ENCODE measurements around the gene DENND6B.

Gene DENND6B

DNA sequence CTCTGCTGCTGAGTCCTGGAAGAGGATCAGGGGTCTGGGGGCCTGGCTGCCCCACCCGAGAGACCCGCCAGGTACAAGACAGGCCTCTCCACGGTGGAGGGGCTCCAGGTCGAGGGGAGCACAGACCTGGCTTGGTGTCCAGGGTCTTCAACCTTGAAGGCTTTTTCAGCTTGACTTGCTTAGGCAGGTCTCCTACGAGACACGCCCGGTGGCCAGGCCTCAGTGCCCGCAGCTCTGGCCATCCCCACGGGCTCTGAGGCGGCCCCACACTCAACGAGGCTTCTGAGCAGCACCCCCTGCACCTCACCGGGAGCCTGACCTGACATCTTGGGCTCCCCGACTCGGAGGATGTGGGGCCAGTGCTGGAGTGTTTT, 12.7 kb downstream of the DENND6B start:
- DNase-seq: no peak

DNA sequence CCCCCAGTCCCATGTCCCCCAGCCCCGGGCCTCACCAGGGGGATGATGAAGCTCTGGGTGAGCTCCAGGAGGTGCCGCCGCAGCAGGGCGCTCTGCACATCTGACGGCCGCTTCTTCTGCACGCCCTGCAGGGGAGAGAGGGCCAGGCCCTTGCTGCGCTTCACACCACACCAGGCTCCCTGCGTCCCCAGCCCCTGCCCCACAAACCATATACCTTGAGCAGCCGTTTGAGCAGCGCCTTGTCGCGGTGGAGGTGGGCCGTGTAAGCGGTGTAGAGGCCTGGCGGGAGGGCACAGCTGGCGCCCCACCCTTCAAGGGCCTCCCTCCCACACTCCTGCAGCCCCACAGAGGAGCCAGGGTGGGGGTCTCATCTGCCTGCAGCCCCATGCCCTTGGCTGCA, 13.2 kb downstream of the DENND6B start:
- no peak for DNase-seq

DNA sequence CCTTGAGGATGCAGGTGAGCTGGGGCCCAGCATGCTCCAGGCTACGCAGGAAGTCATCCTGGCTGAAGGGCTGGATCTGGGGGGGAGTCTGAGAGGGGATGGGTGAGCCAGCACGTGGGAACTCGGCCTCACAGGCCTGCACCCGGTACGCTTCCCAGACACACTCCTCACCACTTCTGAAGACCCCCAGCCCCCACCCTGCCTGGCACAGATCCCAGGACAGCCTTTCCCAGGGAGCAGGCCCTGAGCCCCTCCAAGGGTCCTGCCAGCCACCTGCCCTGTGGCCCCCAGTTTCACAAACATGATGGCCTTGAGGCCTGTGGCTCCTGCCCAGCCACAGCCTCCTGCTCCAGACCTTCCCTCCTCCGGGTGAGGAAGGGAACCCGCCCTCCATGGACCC, 13.8 kb downstream of the DENND6B start:
- no peak for DNase-seq

DNA sequence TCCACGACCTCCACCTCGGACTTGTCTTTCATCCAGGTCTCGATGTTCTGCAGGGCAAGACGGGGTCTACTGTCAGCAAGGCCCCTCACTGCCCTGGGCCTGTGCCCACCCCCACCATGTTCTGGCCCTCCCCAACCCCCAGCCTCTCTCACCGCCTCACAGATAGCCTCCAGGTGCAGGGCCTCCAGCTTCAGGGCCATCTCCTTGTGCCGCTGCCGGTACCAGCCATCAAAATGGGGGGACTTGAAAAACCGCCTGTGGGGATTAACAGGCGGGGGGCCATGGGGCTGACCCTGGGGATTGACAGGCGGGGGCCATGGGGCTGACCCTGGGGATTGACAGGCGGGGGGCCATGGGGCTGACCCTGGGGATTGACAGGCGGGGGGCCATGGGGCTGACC, 14.4 kb downstream of the DENND6B start:
- DNase-seq: no peak

DNA sequence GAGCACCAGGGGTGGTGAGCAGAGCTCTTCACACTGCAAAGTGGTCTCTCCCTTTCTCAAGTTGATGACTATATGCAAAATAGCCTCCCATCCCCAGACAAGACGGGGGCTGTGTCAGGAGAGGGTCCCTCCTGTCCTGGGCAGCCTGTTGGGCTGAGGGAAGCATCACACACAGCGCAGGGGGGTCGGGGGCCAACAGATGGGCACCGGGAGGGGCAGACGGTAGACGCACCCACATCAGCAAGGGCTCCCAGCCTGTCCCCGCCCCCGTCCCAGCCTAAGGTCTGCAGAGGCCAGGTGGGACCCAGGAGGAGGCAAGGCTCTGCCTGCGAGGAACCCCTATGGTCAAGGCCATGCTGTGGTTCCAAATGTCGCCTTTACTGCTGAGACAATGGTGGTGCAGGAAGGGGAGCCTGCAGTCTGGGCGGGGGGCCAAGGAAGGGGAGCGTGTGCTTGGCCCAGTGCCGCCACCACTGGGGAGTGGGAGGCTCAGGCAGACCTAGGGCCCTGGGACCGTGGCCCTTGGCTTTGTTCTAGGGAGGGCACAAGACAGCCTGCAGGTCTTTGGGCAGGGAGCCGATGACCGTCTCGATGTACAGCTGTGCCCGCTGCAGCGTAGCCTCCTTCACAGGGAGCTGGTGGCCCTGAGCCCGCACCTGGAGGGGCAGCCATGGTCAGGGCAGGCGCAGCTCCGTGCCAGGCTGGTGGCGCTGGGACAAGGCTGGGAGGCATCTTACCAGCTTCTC, 15.0 kb downstream of the DENND6B start:
- DNase-seq: no peak

DNA sequence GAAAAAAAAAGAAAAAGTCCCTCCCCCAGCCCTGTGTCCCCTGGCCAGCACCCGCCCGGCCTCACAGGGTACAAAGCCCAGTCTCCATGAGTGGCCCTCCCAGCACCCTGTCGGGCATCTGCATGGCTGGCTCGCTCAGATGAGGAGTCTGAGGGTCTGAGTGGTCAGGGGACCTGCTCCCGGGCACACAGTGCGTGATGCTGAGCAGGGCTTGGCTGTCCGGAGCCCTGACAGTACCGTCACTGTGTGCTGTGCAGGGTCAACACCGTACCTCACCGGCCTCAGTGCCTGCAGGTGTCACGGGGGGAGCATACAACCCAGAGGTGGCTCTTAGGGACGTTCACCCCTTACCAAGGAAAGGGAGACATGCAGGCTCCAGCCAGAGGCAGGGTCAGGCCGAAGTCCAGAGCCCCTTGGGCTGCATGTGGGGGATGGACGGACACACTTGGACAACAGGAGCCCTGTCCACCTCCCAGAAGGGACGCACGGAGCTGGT, 15.8 kb downstream of the DENND6B start:
- no peak for DNase-seq

DNA sequence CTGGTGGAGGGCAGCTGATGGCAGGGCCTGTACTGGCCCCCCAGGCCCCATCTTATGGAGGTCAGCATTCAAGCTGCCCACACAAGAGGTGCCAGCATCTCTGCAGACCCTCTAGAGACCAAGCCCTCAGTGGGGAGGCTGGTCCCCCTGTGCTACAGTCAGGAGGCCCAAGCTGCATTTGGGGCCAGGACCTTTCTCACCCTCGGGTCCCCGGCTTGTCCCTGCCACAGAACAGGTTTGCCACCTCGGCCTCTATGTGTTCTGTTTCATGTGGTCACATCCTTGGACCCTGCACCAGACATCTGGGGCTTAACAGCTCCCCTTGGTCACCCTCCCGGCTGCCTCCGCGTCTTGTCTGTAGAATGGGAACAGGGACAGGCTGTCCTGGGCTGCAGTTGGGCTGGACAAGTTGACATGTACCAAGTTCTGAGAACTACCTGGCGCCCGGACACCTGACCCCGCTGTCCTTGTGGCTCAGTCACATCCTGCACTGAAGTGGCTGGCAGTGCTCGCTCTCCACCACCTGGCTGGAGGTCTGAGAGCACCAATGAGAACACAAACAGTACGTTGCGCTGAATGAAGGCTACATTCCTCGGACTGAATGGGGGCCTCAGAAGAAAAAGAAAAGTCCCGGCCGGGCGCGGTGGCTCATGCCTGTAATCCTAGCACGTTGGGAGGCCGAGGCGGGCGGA, 16.6 kb downstream of the DENND6B start:
- DNase-seq: no peak

DNA sequence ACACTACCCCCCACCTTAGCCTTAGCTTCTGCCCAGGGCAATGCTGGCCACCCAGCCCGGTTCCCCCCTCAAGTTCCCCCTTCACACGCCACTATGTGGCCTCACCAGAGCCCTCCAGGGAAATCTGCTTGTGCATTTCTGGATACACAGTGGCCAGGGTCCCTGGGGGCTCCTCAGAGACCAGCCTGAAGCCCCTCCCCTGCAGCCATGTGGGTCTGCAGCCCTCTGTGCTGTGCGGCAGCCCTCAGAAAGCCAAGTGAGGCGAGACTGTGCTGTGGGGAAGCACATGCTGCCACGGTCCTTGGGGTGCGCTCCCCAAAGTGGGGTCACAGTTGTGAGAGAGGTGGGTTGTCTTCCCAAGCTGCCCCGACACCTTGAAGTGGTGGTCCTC, 17.2 kb downstream of the DENND6B start:
- DNase-seq: no peak

DNA sequence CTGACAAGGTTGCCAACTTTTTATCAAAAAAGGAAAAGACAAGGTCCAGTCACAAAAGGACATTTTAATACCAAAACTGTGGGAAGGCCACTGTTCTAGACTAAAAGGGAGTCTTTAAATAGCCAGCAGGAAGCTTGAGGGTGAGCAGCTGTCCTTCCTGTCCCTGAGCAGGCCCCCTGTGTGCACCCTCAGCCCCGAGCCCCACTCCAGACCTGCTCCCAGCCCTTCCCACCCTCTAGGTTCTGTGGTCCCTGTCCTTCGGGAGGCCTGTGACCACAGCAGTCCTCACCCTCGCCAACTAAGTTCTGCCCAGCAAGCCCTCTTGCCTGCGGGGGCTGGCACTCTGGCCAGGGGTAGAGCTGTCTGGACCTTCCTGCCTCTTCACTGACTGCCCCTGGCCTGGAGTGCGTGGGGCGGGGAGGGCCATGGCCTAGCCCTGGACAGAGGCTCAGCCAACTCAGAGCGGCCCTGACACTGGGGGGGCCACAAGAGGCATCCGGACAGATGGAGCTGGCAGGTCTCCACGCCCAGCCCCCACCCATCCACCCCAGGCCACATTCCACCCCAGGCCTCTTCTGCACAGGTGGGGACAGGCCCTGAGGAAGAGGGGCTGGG, 17.7 kb downstream of the DENND6B start:
- no peak for DNase-seq

DNA sequence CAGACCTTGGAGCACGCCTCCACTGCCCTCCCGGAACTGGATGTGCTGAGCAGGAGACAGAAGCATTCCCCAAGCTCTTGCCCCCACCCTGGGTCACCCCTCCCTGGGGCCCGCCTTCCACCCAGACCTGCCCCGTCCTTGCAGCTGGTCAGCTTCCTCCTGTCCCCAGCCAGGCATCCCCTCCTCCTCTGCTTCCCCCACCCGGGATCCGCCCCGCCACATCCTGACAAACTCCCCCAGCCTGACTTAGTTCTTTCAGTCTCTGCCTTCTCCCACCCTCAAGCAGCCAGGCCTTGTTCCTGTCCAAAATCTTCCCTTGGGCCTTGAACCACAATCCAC, 18.2 kb downstream of the DENND6B start:
- no peak for DNase-seq

DNA sequence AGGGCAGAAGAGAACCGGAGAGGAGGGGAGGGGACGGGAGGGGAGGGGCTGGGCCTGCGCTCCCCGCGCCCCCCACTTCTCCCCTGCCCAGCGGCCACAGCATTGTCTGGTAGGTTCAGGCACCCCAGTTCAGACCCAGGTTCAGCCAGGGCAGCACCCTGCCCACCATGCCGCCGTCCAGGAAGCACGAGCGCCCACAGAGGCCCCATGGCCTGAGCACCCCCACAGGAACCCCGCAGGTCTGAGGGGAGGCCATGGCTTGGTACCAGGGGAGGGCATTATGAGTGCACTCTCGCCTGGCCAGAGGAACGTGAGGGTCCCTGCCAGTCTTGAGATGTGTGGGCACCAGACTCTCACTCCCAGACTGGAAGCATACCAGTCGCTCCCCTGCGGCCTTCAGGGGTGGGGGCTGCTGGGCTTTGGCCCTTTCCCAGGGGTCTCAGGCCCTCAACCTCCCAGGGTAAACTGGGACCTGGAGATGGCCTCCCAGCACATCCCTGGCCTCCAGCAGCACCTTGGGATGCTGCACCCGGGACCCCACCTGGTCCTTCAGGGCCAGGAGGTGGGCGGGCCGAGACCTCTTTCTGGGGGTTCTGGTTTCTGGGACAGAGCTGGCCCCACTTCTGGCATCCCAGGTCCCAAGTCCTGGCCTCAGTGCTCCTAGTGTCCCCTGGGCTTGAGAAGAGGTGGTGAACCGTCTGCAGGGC, 18.8 kb downstream of the DENND6B start:
- no peak for DNase-seq

DNA sequence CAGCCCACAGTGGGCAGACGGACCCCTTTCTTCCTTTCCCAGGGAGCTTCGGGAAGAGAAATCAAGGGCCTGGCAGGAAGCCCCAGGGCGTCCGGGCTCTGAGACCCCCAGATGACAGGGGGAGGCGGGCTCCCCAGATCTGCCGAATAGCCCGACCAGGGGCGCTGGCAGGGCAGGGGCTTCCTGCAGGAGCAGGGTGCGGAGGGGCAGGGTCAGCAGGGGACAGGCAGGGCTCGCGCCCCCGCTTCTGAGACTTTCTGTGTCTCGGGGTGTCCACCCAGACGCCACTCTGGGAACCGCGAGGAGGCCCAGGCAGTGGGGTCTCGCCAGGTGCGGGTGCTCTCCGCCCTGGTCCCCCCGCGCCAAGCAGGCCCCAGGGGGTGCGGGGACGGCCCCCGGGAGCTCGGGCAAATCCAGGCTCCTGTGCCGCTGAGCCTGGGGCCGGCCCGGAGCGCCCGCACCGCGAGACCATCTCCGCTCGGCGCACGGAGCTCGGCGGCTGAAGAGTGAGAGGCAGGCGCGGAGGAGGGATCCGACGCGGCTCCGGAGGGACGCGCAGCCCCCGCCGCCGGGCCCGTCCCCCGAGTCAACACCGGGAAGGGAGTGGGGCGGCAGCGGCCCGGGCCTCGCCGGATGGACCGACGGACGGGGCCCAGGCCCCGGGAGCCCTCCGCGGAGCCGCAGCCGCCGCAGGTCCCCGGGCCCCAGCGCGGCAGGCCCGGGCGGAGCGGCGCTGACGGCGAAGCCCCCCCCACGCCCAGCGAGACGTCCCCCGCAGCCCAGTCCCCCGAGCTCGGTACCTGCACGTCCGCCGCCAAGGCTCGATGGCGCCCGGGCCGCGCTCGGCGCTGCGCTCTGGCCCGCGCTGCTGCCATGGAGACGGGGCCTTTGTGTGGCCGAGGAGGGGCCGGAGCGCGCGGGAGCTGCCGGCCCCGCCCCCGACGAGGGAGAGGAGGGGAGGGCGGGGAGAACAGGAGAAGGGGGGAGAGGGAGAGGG, 19.8 kb downstream of the DENND6B start, which contains the start of gene PLXNB2:
PLXNB2 (minus strand) TSS at position 894 of the 997 bp plus-strand sequence. CDS start 17,062 bp downstream, outside the sequence.
- no peak for DNase-seq

DNA sequence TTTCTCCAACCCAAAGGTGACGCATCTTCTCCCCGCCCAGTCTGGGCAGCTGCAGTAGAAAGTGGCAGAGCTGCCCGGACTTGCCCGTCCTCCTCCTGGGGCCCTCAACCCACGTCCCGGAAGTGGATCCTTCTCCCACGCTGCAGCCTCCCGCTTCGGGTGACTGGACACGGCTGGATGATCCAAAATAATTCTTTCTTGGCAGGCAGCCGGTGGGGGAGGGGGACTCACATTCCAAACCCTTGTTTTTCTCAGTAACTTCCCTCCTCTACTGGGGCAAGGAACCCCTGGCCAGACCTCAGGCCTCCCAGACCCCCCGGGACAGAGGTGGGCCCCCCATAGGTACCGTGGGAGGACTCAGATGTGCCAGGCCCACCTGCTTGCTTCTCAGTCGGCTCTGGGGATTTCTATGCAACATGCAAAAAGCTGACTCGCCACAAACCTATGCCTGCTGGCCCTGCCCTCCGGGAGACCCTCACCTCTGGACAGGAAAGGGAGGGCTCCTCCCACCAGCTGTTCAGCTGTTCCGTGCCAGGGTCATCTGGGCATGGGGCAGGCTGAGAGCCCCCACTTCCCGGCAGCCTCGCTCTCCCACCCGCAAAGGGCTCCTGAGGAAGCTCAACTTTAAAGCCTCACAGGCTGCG, 20.8 kb downstream of the DENND6B start:
- DNase-seq: no peak

DNA sequence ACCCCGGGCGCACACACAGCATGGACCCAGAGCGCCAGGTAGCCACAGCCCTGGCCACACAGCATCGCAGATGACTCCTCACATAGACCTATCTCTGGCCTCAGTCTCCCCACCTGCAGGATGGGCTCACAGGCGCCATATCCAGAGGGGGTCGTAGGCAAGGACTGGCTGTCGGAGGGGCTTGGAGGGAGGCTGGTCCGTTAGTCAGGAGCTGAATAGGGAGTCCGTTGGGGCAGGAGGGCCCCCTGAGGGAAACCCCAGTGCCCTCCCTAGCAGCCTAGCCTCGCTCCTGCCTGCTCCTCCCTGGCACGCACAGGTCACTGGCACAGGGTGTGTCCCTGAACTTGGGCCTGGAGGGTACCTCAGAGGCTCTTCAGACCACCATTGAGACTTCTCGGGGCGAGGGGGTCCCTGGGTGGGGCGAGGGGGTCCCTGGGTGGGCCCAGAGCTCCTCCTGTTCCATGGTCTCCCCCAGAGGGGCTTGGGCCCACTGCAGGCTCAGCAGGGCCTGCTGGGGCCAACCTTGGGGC, 21.4 kb downstream of the DENND6B start:
- DNase-seq: no peak

DNA sequence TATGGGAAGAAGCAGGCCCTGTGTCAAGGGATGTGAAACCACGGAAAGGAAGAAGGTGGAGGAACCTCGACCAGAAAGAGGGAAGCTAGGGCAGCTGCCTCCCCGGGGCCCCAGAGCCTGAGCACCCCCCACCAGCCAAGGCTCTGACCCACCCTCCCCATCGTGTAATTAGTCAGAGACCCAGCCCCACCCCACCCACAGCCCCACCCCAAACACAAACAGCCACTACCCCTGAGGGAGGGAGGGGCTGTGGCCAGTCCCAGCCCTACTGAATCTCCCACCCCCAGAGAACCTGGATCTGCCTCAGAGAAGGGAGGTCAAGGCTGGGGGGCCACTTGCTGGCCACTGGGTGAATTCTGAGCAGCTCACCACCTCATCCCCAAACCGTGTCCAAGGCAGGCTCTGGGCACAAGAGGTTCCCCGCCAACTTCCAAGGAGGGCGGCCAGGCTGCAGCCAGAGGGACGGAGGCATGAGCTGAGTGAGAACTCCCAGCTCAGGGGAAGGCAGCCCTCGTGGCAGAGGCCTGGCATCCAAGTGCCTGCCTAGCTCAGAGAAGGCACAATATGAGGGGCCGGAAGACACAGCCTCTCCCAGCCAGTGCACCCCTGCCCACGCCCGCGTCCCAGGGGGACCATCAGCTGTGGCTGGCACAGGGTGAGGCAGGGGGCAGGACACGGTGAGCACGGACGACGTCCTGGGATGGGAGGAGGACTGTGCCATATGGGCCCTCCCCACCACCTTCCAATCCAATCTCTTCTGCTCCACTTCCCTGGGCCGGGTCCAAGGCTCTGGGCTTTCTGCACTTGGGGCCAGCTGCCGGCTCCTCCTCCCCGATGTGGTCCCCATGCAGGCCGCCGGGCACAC, 22.1 kb downstream of the DENND6B start:
- no peak for DNase-seq

DNA sequence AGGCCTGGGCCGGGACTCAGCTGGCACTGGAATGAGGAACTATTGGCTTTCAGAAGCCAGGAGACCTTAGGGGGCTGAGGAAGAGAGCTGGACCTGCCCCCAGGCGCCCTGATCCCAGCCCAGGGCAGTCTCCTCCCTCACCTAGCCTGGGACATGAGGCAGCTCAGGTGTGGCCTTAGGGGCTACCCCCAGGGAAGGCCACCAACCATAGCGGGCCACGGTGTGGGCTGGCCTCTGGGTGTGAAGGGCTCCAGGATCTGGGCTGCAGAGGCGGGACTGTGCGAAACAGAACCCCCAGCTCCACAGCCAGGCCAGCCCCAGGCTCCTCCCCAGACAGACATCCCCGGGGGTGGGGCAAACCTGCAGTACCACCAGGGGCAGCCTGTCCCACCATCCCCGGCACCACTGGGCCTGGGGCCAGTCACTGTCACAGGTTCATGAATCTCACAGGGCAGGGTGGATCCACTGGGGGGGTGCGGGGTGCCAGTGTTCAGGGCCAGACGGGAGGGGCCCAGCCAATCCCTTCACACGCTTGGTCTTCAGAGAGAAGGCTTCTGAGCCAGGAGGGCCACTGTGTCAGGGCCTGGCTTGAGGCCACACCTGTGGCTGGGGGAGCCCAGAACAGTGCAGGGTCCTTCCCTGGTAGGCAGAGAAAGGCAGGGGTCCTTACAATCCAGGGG, 22.8 kb downstream of the DENND6B start:
- no peak for DNase-seq

DNA sequence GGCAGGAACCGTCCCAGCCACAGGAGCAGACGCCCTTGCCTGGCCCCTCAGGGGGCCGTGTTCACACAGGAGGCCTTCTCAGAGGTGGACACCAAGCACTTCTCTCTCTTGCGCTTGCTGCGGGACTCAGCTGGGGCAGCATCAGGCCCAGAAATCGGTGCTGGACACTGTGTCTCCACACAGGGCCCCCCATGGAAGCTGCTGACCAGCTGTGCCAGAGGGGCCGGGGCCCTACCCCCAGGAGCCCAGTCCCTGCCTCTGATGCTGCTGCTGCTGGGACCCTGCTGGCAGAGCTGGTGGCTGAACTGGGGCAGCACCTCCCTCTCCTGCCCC, 23.3 kb downstream of the DENND6B start:
- no peak for DNase-seq

DNA sequence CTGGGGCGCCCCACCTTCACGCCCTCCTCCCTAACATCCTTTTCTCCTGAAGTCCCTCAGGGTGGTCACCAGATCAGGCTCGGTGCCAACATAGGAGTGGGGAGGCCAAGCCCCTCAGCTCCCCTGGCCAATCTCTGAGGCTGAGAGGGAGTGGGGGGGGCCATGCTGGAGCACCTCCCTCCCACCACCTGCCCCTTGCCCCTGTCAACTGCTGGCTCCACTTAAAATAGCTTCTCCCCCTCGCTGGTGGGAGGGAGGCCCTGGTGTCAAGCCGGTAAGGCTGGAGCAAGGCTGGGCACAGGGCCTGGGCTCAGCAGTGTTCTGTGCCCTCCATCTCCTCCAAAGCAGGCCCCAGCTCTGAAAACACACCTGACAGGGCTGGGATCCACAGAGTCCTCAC, 24.2 kb downstream of the DENND6B start:
- DNase-seq: no peak

DNA sequence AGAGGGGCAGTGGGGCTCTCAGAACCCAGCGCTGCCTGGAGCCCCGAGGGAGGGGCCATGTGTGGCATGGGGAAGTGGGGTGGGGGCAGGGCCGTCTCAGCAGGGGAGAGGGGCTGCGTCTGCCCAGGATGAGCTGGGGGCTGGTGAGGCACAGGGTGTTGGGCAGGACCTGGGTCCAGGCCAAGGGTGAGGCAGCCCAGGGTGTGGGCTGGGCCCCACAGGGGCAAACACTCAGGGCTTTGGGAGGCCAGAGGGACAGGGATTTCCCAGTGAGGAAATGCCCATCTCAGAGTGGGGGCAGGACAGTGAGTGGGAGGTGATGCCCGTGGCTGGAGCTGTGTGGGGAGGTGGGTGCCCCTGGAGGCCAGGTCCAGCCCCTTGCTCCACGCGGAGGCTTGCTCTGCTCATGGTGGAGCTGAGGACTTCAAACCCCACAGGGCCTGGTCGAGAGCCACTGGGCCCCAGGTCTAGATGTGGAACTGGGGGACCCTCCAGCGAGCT, 24.7 kb downstream of the DENND6B start:
- no peak for DNase-seq

DNA sequence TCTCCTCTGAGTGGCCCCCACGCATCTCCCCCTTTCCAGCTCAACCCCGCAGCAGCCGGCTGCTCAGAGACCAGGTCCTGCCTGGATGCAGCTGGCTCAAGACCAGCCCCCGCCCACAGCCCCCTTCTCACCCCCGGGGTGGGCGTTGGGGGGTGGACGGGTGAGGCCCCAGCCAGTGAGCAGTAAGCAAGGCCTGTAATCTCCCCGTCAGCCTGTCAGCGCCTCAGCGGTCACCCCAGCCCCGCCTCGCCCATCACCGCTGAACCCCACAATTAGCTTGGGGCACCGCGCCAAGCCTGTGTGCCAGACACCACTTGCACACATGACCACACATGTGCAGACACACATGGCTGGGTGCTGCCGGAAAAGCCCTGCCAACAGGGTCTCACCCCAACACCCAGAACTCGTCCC, 25.2 kb downstream of the DENND6B start:
- no peak for DNase-seq
